VCaP (cell line): ENCODE results near the gene ZNG1B.
"Not testable (repeated sequence)": the region's sequence is repeated elsewhere in the genome, so short reads cannot be mapped to it uniquely, and the experiment has no call there.

Experiments
- H3K27ac ChIP-seq: fragments of 450-650 bp; 2 replicates; pipeline ENCODE4 v1.5.1; 2017

ZNG1B gene

GRCh38 chr2:113499886-113500722 lies 62.6 kb downstream of the ZNG1B start:
- H3K27ac ChIP-seq, result not testable (repeated sequence)

- H3K27ac ChIP-seq, result not testable (repeated sequence)
Measured at GRCh38 chr2:113500723-113501038, 63.2 kb downstream of the ZNG1B start.

GRCh38 chr2:113502216-113503093 lies 65.0 kb downstream of the ZNG1B start:
- not testable (repeated sequence) for H3K27ac ChIP-seq

GRCh38 chr2:113503094-113504042 lies 65.9 kb downstream of the ZNG1B start:
- not testable (repeated sequence) for H3K27ac ChIP-seq

GRCh38 chr2:113504081-113504480 lies 66.6 kb downstream of the ZNG1B start:
- H3K27ac ChIP-seq, result not testable (repeated sequence)

- not testable (repeated sequence) for H3K27ac ChIP-seq
Measured at GRCh38 chr2:113507394-113508140, 70.1 kb downstream of the ZNG1B start.

GRCh38 chr2:113508187-113508586 lies 70.7 kb downstream of the ZNG1B start:
- not testable (repeated sequence) for H3K27ac ChIP-seq

GRCh38 chr2:113510913-113511312 lies 73.4 kb downstream of the ZNG1B start:
- H3K27ac ChIP-seq, result not testable (repeated sequence)

- not testable (repeated sequence) for H3K27ac ChIP-seq
Measured at GRCh38 chr2:113511859-113512258, 74.4 kb downstream of the ZNG1B start.

- H3K27ac ChIP-seq, result not testable (repeated sequence)
Measured at GRCh38 chr2:113515457-113515856, 78.0 kb downstream of the ZNG1B start.

GRCh38 chr2:113515995-113516394 lies 78.5 kb downstream of the ZNG1B start:
- not testable (repeated sequence) for H3K27ac ChIP-seq

- H3K27ac ChIP-seq, result not testable (repeated sequence)
Measured at GRCh38 chr2:113517025-113517424, 79.5 kb downstream of the ZNG1B start.

- not testable (repeated sequence) for H3K27ac ChIP-seq
Measured at GRCh38 chr2:113520837-113521236, 83.3 kb downstream of the ZNG1B start.

- H3K27ac ChIP-seq, result not testable (repeated sequence)
Measured at GRCh38 chr2:113521492-113521891, 84.0 kb downstream of the ZNG1B start.

GRCh38 chr2:113524986-113525385 lies 87.5 kb downstream of the ZNG1B start:
- not testable (repeated sequence) for H3K27ac ChIP-seq
